Stomach (tissue), 4 donors: ENCODE results near the gene SMIM1.

Experiments
- EP300 ChIP-seq: sonication (generic); formaldehyde crosslinking; IDR thresholded peaks from one replicate; pipeline ENCODE4 v1.6.1; 2017; ENCODE audit warnings: antibody characterized with exemption
- POLR2A ChIP-seq, 4 donors: fragments of 450-650 bp; IDR thresholded peaks; one replicate each; pipeline ENCODE4 v1.6.1; 2016; ENCODE audit warnings: antibody characterized with exemption in 4 of 4, control low read depth in 2 of 4, mild to moderate bottlenecking in 1 of 4, moderate library complexity in 1 of 4
- POLR2AphosphoS5 ChIP-seq, 3 donors: sonication (generic); formaldehyde crosslinking; IDR thresholded peaks; one replicate each; pipeline ENCODE4 v1.6.1; 2016; ENCODE audit warnings: antibody characterized with exemption in 3 of 3
- TF ChIP-seq, protein P1 (sequence below), 7 experiments: fragments of 450-650 bp in 4 of 7; fragments of 200-600 bp in 3 of 7; sonication (generic) in 3 of 7; IDR thresholded peaks; one replicate each; pipeline ENCODE4 v1.5.1; 2016 to 2019; ENCODE audit warnings: antibody characterized with exemption in 7 of 7, control low read depth in 2 of 7, mild to moderate bottlenecking in 1 of 7

- TF ChIP-seq, protein P1, sequence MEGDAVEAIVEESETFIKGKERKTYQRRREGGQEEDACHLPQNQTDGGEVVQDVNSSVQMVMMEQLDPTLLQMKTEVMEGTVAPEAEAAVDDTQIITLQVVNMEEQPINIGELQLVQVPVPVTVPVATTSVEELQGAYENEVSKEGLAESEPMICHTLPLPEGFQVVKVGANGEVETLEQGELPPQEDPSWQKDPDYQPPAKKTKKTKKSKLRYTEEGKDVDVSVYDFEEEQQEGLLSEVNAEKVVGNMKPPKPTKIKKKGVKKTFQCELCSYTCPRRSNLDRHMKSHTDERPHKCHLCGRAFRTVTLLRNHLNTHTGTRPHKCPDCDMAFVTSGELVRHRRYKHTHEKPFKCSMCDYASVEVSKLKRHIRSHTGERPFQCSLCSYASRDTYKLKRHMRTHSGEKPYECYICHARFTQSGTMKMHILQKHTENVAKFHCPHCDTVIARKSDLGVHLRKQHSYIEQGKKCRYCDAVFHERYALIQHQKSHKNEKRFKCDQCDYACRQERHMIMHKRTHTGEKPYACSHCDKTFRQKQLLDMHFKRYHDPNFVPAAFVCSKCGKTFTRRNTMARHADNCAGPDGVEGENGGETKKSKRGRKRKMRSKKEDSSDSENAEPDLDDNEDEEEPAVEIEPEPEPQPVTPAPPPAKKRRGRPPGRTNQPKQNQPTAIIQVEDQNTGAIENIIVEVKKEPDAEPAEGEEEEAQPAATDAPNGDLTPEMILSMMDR (IDR thresholded peaks at IDR 0.05): no peak
- TF ChIP-seq POLR2A (IDR thresholded peaks at IDR 0.05) (no peak), POLR2AphosphoS5 (IDR thresholded peaks at IDR 0.05) (no peak), EP300 (no peak)
These were observed 37.9 kb upstream of the SMIM1 start for GRCh38 chr1:3734602-3735001.
